GM19239 (cell line): ENCODE results near the gene GEMIN2.
"Not testable (repeated sequence)": the region's sequence is repeated elsewhere in the genome, so short reads cannot be mapped to it uniquely, and the experiment has no call there.

Experiments
- DNase-seq: peaks from one replicate; pipeline ENCODE4 v3.0.0; 2011; ENCODE audit warnings: low spot score; ENCODE audit not compliant: insufficient read length
- FAIRE-seq: peaks from 2 replicates; lab custom pipeline; 2011; peaks lifted over from hg19 to GRCh38; lab: Jason Lieb, UNC

The GEMIN2 gene

GRCh38 chr14:39108791-39109190 lies 5.3 kb upstream of the GEMIN2 start:
- FAIRE-seq, result no peak
- DNase-seq, result no peak

- no peak for DNase-seq
- FAIRE-seq, result no peak
Observed at GRCh38 chr14:39109893-39110715, 4.0 kb upstream of the GEMIN2 start.

DNA sequence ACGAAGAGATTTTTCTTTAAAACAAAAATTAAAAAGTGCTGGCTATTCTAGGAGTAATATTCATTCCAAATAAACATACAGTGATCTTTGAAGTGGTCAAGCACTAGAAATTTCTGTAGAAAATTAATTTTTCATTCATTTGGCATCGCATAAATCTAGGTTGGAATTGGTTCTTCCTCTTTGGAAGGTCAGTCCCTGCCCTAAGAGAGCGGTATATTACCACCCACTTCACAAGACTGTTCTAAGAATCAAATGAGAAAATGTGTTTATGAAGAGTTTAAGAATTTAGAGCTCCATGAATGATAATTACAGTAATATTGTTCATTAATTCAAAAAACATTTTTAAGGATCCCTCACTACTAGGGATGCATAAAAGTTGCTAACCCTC lies 444 bp upstream of the GEMIN2 start:
- FAIRE-seq, result peak; percentile 28
- DNase-seq, result no peak

- DNase-seq (no peak), FAIRE-seq (no peak)
Observed at GRCh38 chr14:39122330-39123138, 8.4 kb downstream of the GEMIN2 start.

DNA sequence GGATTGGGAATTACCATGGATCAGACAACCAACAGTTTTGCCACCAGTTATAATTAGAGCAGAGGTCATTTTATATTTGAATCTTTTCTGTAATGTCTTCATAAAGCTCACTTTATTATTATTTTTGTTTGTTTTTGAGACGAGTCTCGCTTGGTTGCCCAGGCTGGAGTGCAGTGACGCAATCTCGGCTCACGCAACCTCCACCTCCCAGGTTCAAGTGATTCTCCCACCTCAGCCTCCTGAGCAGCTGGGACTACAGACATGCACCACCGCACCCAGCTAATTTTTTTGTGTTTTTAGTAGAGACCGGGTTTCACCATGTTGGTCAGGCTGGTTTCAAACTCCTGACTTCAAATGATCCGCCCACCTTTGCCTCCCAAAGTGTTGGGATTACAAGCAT lies 23.7 kb downstream of the GEMIN2 start:
- FAIRE-seq, DNase-seq: not testable (repeated sequence)

- FAIRE-seq, result no peak
Observed at GRCh38 chr14:39138440-39138839, 24.3 kb downstream of the GEMIN2 start.

DNA sequence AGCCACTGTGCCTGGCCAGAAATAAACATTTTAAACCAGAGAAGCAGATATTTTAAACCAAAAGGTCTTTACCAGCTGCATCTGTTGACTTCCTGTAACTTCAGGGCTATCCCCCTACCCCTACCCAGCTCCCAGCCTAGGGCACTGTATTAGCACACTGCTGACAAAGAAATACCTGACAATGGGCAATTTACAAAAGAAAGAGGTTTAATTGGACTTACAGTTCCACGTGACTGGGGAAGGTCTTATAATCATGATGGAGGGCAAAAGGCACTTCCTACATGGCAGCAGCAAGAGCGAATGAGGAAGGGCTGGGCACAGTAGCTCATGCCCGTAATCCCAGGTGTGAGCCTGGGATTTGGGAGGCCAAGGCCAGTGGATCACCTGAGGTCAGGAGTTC lies 26.0 kb downstream of the GEMIN2 start:
- DNase-seq, result no peak
- FAIRE-seq, result no peak

More at GRCh38 chr14:39138440-39138839, 24.3 kb downstream of the GEMIN2 start:
- DNase-seq, result no peak

GRCh38 chr14:39141623-39142022 lies 27.5 kb downstream of the GEMIN2 start:
- not testable (repeated sequence) for DNase-seq, FAIRE-seq

GRCh38 chr14:39143226-39143625 lies 29.1 kb downstream of the GEMIN2 start:
- DNase-seq, FAIRE-seq: not testable (repeated sequence)

- no peak for FAIRE-seq
- DNase-seq, result no peak
Observed at GRCh38 chr14:39145266-39145966, 31.3 kb downstream of the GEMIN2 start.

GRCh38 chr14:39154594-39155189 lies 40.6 kb downstream of the GEMIN2 start:
- DNase-seq, result no peak
- no peak for FAIRE-seq

DNA sequence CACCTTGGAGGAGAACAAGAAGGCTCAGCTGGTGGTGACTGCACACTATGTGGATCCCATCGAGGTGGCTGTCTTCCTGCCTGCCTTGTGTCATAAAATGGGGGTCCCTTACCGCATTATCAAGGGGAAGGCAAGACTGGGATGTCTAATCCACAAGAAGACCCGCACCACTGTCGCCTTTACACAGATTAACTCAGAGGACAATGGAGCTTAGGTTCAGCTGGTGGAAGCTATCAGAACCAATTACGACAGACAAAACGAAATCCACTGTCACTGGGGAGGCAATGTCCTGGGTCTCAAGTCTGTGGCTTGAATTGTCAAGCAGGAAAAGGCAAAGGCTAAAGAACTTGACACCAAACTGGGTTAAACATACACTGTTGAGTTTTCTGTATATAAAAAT lies 43.4 kb downstream of the GEMIN2 start:
- FAIRE-seq, result no peak

DNA sequence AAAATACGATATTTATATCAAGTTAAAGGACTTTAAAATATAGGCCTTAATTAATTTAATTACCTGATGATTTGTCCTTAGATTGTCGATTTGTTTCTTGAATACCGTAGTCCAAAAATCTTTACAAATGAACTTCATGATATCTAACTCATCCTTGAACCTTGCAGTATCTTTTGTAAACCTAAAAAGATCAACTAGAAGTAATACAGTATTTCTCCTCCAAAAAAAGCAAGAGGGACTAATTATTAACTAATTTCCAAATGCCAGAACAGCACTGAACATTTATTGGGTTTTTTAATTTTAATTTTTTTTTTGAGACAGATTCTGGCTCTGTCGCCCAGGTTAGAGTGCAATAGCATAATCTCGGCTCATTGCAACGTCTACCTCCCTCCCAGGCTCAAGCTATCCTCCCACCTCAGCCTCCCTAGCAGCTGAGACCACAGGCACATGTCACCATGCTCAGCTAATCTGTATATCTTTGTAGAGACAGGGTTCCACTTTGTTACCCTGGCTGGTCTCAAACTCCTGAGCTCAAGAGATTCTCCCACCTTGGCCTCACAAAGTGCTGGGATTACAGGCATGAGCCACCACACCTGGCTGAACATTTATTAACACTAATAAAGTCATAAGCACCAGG lies 44.2 kb downstream of the GEMIN2 start:
- no peak for FAIRE-seq
- DNase-seq, result no peak

More for the DNA sequence above, 43.4 kb downstream of the GEMIN2 start:
- no peak for DNase-seq

GRCh38 chr14:39160494-39160893 lies 46.4 kb downstream of the GEMIN2 start:
- no peak for FAIRE-seq
- no peak for DNase-seq

- not testable (repeated sequence) for FAIRE-seq, DNase-seq
Observed at GRCh38 chr14:39167797-39168320, 53.7 kb downstream of the GEMIN2 start.

- FAIRE-seq (no peak), DNase-seq (no peak)
Observed at GRCh38 chr14:39168591-39168990, 54.5 kb downstream of the GEMIN2 start.

DNA sequence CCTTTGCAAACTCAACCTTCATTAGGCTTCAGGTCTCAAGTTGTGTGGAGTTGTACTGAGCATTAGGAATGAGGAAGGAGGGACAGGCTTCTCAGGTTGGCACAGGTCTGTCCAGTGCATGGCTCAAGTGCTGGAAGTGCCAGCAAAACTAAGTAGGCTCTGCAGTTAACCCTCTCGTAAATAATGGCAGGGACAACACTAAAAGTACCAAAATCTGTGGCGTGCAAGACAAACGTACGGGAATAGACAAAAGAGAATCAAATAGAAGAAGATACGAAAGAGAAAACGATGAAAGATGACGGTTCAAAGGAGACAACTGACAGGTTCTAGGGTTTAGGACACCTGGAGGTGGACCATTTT lies 55.4 kb downstream of the GEMIN2 start:
- peak; percentile 7 for DNase-seq
- FAIRE-seq, result no peak

DNA sequence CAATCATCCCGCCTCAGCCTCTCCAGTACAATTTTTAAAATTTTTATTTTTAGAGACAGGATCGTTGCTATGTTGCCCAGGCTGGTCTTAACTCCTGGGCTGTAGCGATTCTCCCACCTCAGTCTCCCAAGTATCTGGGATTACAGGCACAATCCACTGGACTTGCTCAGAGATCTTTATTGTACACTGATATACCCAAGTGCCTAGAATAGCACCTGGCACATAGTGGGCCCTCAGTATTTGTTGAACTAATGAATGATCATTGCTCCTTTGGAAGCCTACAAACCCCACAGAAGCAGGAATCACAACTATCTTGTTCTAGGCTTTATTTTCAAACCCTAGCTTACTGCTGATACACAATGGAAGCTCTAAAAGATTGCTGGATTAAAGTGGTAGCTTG lies 59.1 kb downstream of the GEMIN2 start:
- DNase-seq (no peak), FAIRE-seq (no peak)

DNA sequence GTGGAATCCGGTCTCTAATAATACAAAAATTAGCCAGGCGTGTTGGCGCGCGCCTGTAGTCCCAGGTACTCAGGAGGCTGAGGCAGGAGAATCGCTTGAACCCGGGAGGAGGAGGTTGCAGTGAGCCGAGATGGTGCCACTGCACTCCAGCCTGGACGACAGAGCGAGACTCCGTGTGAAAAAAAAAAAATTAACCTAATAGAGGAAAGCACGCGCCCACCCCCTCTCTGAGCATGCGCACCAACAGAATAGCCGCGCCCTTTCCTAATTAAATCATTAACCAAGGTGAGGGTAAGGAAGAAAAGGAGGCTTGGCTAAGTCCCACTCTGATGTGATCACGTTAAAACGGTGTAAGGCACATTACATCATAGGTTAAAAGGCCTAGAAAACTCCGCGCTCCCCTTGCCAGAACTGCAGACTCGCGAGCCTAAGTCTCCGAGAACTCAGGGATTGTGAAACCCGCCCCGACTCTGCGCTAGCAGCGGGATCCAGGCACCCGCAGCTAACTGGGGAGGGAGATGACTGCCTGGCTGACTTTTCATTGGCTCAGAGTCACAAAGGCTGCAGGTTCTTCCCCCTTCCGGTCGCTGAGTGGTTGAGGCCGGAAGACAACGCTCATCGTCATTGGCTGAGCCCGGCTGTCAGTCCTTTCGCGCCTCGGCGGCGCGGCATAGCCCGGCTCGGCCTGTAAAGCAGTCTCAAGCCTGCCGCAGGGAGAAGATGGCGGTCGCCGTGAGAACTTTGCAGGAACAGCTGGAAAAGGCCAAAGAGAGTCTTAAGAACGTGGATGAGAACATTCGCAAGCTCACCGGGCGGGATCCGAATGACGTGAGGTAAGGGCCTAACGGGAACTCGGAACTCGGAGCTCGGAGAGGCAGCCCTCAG lies 60.7 kb downstream of the GEMIN2 start, which contains the start of gene PNN:
Gene PNN, plus strand, starts transcription at position 695 of the 885 bp plus-strand sequence. Its CDS starts 26 bp downstream, at position 721.
- FAIRE-seq (peak; percentile 97), DNase-seq (peak; percentile 67)
